ENCODE data around the gene B3GNT2. TPM values are rescaled to one million over a fixed set of nuclear protein-coding genes. Genes with fewer than 3 reads are reported as not detected.

Gene B3GNT2
- total and polyA plus RNA-seq, 9 of the 15 experiments (the other 6 are each of a cell fraction or from before 2014, with no cell fraction given) = 6.0 to 38.9 (median 25.0) TPM

GRCh38 chr2:62194558-62195420 lies 1.1 kb upstream of the B3GNT2 start (continued):
- TF ChIP-seq, protein P1, sequence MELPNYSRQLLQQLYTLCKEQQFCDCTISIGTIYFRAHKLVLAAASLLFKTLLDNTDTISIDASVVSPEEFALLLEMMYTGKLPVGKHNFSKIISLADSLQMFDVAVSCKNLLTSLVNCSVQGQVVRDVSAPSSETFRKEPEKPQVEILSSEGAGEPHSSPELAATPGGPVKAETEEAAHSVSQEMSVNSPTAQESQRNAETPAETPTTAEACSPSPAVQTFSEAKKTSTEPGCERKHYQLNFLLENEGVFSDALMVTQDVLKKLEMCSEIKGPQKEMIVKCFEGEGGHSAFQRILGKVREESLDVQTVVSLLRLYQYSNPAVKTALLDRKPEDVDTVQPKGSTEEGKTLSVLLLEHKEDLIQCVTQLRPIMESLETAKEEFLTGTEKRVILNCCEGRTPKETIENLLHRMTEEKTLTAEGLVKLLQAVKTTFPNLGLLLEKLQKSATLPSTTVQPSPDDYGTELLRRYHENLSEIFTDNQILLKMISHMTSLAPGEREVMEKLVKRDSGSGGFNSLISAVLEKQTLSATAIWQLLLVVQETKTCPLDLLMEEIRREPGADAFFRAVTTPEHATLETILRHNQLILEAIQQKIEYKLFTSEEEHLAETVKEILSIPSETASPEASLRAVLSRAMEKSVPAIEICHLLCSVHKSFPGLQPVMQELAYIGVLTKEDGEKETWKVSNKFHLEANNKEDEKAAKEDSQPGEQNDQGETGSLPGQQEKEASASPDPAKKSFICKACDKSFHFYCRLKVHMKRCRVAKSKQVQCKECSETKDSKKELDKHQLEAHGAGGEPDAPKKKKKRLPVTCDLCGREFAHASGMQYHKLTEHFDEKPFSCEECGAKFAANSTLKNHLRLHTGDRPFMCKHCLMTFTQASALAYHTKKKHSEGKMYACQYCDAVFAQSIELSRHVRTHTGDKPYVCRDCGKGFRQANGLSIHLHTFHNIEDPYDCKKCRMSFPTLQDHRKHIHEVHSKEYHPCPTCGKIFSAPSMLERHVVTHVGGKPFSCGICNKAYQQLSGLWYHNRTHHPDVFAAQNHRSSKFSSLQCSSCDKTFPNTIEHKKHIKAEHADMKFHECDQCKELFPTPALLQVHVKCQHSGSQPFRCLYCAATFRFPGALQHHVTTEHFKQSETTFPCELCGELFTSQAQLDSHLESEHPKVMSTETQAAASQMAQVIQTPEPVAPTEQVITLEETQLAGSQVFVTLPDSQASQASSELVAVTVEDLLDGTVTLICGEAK (IDR thresholded peaks at IDR 0.05) = no peak
- TF ChIP-seq, protein P1 (CRISPR knock-in tag; IDR thresholded peaks at IDR 0.05) = no peak
- TF ChIP-seq ZNF41 (CRISPR knock-in tag; conservative IDR thresholded peaks at IDR 0.05) (no peak), HNRNPL (IDR thresholded peaks at IDR 0.05; ENCODE audit: low read depth, low read length) (no peak), ZNF699 (CRISPR knock-in tag; IDR thresholded peaks at IDR 0.05; ENCODE audit: insufficient replicate concordance) (no peak)

Data from K562 (cell line).